CD14-positive monocyte (primary cell): ENCODE results near the gene AMBP. TPM values are rescaled to one million over a fixed set of nuclear protein-coding genes. Genes with fewer than 3 reads are reported as not detected.

ENCODE experiments used
- DNase-seq, 3 donors: peaks; one replicate each; pipeline ENCODE4 v3.0.0-alpha.2; 2011 to 2022
- H2AFZ ChIP-seq: 2 replicates; pipeline ENCODE4 v1.6.0; 2012; ENCODE audit warnings: mild to moderate bottlenecking, low read depth, low read length, inconsistent platforms; ENCODE audit not compliant: insufficient read depth, poor library complexity, severe bottlenecking
- H3K27ac ChIP-seq, 2 donors: 1 replicate in 1 of 2; 2 replicates in 1 of 2; pipeline ENCODE4 v1.5.1; 2012 to 2013; ENCODE audit warnings: low read length in 2 of 2, control low read depth in 1 of 2, inconsistent platforms in 1 of 2, low read depth in 1 of 2, mild to moderate bottlenecking in 1 of 2
- H3K27me3 ChIP-seq, 2 donors: one replicate each; pipeline versions ENCODE4 v1.6.0 to v1.6.1; 2011 to 2013; ENCODE audit warnings: low read length in 2 of 2; ENCODE audit not compliant: control insufficient read depth in 2 of 2, insufficient read depth in 2 of 2
- H3K36me3 ChIP-seq, 2 donors: replicated peaks in 1 of 2; 1 replicate in 1 of 2; 2 replicates in 1 of 2; pipeline versions ENCODE4 v1.5.1 to v1.6.1; 2012 to 2013; ENCODE audit warnings: low read length in 2 of 2, control low read depth in 1 of 2, inconsistent platforms in 1 of 2, mild to moderate bottlenecking in 1 of 2; ENCODE audit not compliant: insufficient read depth in 2 of 2, control insufficient read depth in 1 of 2
- H3K4me1 ChIP-seq, 2 donors: 1 replicate in 1 of 2; 2 replicates in 1 of 2; pipeline versions ENCODE4 v1.5.1 to v1.6.1; 2012 to 2013; ENCODE audit warnings: low read length in 2 of 2, control low read depth in 1 of 2, inconsistent platforms in 1 of 2, mild to moderate bottlenecking in 1 of 2, moderate library complexity in 1 of 2; ENCODE audit not compliant: insufficient read depth in 2 of 2, control insufficient read depth in 1 of 2
- H3K4me2 ChIP-seq: replicated peaks from 2 replicates; pipeline ENCODE3; 2012; ENCODE audit warnings: low read length, moderate library complexity, mild to moderate bottlenecking; ENCODE audit not compliant: poor library complexity, severe bottlenecking; ENCODE audit errors: extremely low read depth
- H3K4me3 ChIP-seq, 3 experiments: fragments of 200-600 bp in 1 of 3; sonication (generic) in 1 of 3; replicated peaks in 1 of 3; 1 replicate in 2 of 3; 2 replicates in 1 of 3; pipeline ENCODE4 v1.5.1; 2011 to 2013; ENCODE audit warnings: low read length in 3 of 3, mild to moderate bottlenecking in 3 of 3, control low read depth in 2 of 3, low read depth in 2 of 3, inconsistent platforms in 1 of 3, moderate library complexity in 1 of 3
- H3K79me2 ChIP-seq: 2 replicates; pipeline ENCODE4 v1.6.0; 2012; ENCODE audit warnings: mild to moderate bottlenecking, control low read depth, inconsistent platforms, low read length, moderate library complexity; ENCODE audit not compliant: insufficient read depth
- H3K9ac ChIP-seq: 2 replicates; pipeline ENCODE4 v1.6.0; 2017; ENCODE audit warnings: low read length, mild to moderate bottlenecking; ENCODE audit not compliant: insufficient read depth, poor library complexity, severe bottlenecking
- H3K9me3 ChIP-seq, 2 donors: replicated peaks in 1 of 2; 1 replicate in 1 of 2; 2 replicates in 1 of 2; pipeline versions ENCODE4 v1.5.1 to v1.6.1; 2012 to 2013; ENCODE audit warnings: low read length in 2 of 2, control low read depth in 1 of 2; ENCODE audit not compliant: control insufficient read depth in 1 of 2, insufficient read depth in 1 of 2
- H4K20me1 ChIP-seq: 2 replicates; pipeline ENCODE4 v1.6.0; 2012; ENCODE audit warnings: mild to moderate bottlenecking, low read length, control low read depth, moderate library complexity; ENCODE audit not compliant: insufficient read depth
- H3K27ac Mint-ChIP-seq, 7 donors: one replicate each; pipeline ENCODE4 v1.8.0; 2020; ENCODE audit warnings: mild to moderate bottlenecking in 7 of 7, mixed read lengths in 7 of 7, moderate library complexity in 6 of 7, inconsistent platforms in 2 of 7
- H3K27me3 Mint-ChIP-seq, 3 donors: one replicate each; pipeline ENCODE4 v1.8.0; 2021 to 2022; ENCODE audit warnings: low read depth in 3 of 3, mild to moderate bottlenecking in 3 of 3, mixed read lengths in 3 of 3, moderate library complexity in 3 of 3, inconsistent platforms in 1 of 3
- H3K36me3 Mint-ChIP-seq, 2 donors: one replicate each; pipeline ENCODE4 v1.8.0; 2020; ENCODE audit warnings: mixed read lengths in 2 of 2, inconsistent platforms in 1 of 2, mild to moderate bottlenecking in 1 of 2
- H3K4me1 Mint-ChIP-seq: one replicate; pipeline ENCODE4 v1.8.0; 2020; ENCODE audit warnings: mild to moderate bottlenecking, mixed read lengths
- H3K4me3 Mint-ChIP-seq, 2 donors: one replicate each; pipeline ENCODE4 v1.8.0; 2020; ENCODE audit warnings: mild to moderate bottlenecking in 2 of 2, mixed read lengths in 2 of 2, moderate library complexity in 1 of 2
- H3K9me3 Mint-ChIP-seq, 7 donors: one replicate each; pipeline ENCODE4 v1.8.0; 2020 to 2022; ENCODE audit warnings: mixed read lengths in 7 of 7, mild to moderate bottlenecking in 6 of 7, moderate library complexity in 6 of 7, inconsistent platforms in 2 of 7
- CTCF ChIP-seq: fragments of 200-600 bp; IDR thresholded peaks from one replicate; pipeline ENCODE4 v1.8.0; 2022; ENCODE audit warnings: antibody characterized with exemption, mild to moderate bottlenecking
- WGBS: methylation state at CpG from one replicate; pipeline ENCODE4 v1.1.5; 2013; ENCODE audit warnings: missing lambda C conversion rate; ENCODE audit not compliant: insufficient coverage; 5-methylcytosine and 5-hydroxymethylcytosine counted together
- intact Hi-C, 2 donors: fragments of 100-400 bp; cut with micrococcal nuclease; formaldehyde crosslinking; loops; one replicate each; pipeline versions ENCODE4 v1.15.0 to v1.15.1; 2023
- polyA plus RNA-seq, 3 donors: library from polyadenylated mRNA; depleted of rRNA in 1 of 3; unstranded in 2 of 3; stranded (reverse) in 1 of 3; fragments of 300-500 nt in 2 of 3; fragments of >200 nt in 1 of 3; fragmentation: Illumina TruSeq in 2 of 3; gene quantifications; 1 replicate in 2 of 3; 2 replicates in 1 of 3; pipeline ENCODE4 v1.2.3, GENCODE V29; 2012 to 2021

AMBP gene
- polyA plus RNA-seq, 3 donors = not detected

- TF ChIP-seq CTCF = no peak
- Histone ChIP-seq H3K79me2 (no peaks in the 10 kb centered on the region), H4K20me1 (no peaks in the 10 kb centered on the region), H3K9ac (no peak overlapping the region), H2AFZ (no peak overlapping the region), H3K4me3 (no peak overlapping the region), H3K27ac (no peak overlapping the region), H3K36me3 (no peaks in the 10 kb centered on the region), H3K4me1 (no peaks in the 10 kb centered on the region), H3K9me3 (no peaks in the 10 kb centered on the region), H3K27me3 (peaks cover 0 to 9% of the 10 kb centered on the region in 2 donors), H3K4me2 (no peak overlapping the region)
- peaks cover 0 to 2% (median 0%) of the 10 kb centered on the region in 7 donors for H3K9me3 Mint-ChIP-seq
- H3K27me3 Mint-ChIP-seq = peaks cover 4 to 19% (median 9%) of the 10 kb centered on the region in 3 donors
- H3K27ac Mint-ChIP-seq = peak overlapping the region in 2 of 7 donors; percentile 16 to 20
- 61% methylated on average over 4 of the region's 4 CpGs for WGBS
- no peaks in the 10 kb centered on the region for H3K4me1 Mint-ChIP-seq
- DNase-seq = no peak
- no peak overlapping the region for H3K4me3 Mint-ChIP-seq
- no peaks in the 10 kb centered on the region for H3K36me3 Mint-ChIP-seq
- intact Hi-C loops = no loop called here
These were observed 2.5 kb downstream of the AMBP start for GRCh38 chr9:114075602-114076001.

GRCh38 chr9:114072184-114073140 is 5.6 kb downstream of the AMBP start:
- no peaks in the 10 kb centered on the region for H3K79me2 ChIP-seq
- no peak overlapping the region for H3K4me3 Mint-ChIP-seq
- H4K20me1 ChIP-seq = no peaks in the 10 kb centered on the region
- H3K4me2 ChIP-seq = no peak overlapping the region
- peaks cover 0 to 2% (median 0%) of the 10 kb centered on the region in 7 donors for H3K9me3 Mint-ChIP-seq
- no peaks in the 10 kb centered on the region for H3K4me1 Mint-ChIP-seq
- H3K36me3 ChIP-seq = no peaks in the 10 kb centered on the region
- no peaks in the 10 kb centered on the region for H3K4me1 ChIP-seq
- H3K27me3 Mint-ChIP-seq = peaks cover 7 to 23% (median 9%) of the 10 kb centered on the region in 3 donors
- no peaks in the 10 kb centered on the region for H3K36me3 Mint-ChIP-seq
- intact Hi-C loops = no loop called here
- H2AFZ ChIP-seq = no peak overlapping the region
- H3K27me3 ChIP-seq = peaks cover 0 to 9% of the 10 kb centered on the region in 2 donors
- H3K9ac ChIP-seq = no peak overlapping the region
- no peak for DNase-seq
- peak overlapping the region in 1 of 7 donors; percentile 66 for H3K27ac Mint-ChIP-seq
- H3K4me3 ChIP-seq = no peak overlapping the region
- no peaks in the 10 kb centered on the region for H3K9me3 ChIP-seq
- 84% methylated on average over 13 of the region's 14 CpGs for WGBS
- TF ChIP-seq CTCF = no peak
- H3K27ac ChIP-seq = no peak overlapping the region
